NCI-H187 (cell line): Measurements from ENCODE around the gene CUEDC1.
"Not testable (repeated sequence)": the region's sequence is repeated elsewhere in the genome, so short reads cannot be mapped to it uniquely, and the experiment has no call there.

ENCODE experiments used
- DNase-seq, 2 experiments: peaks; one replicate each; lab custom pipeline; 2025; lab: John Stamatoyannopoulos, UW

The CUEDC1 gene

GRCh38 chr17:57938061-57938502 lies 17.1 kb downstream of the CUEDC1 start:
- DNase-seq = no peak

- DNase-seq = no peak
These were observed 17.7 kb downstream of the CUEDC1 start for GRCh38 chr17:57937492-57937891.

GRCh38 chr17:57935833-57936807 lies 19.1 kb downstream of the CUEDC1 start:
- no peak for DNase-seq

- no peak for DNase-seq
These were observed 23.6 kb downstream of the CUEDC1 start for GRCh38 chr17:57931488-57932137.

GRCh38 chr17:57930239-57930638 lies 25.0 kb downstream of the CUEDC1 start:
- DNase-seq = no peak

GRCh38 chr17:57929386-57929785 lies 25.8 kb downstream of the CUEDC1 start:
- DNase-seq = no peak

- no peak for DNase-seq
These were observed 26.3 kb downstream of the CUEDC1 start for GRCh38 chr17:57928928-57929327.

GRCh38 chr17:57927048-57927723 lies 28.0 kb downstream of the CUEDC1 start:
- peak in 1 of 2 experiments; percentile 38 for DNase-seq

GRCh38 chr17:57926723-57927047 lies 28.5 kb downstream of the CUEDC1 start:
- no peak for DNase-seq

GRCh38 chr17:57925361-57925990 lies 29.7 kb downstream of the CUEDC1 start:
- DNase-seq = peak in 1 of 2 experiments; percentile 30

- peak; percentile 50 to 71 for DNase-seq
These were observed 30.5 kb downstream of the CUEDC1 start for GRCh38 chr17:57924677-57925076.

- no peak for DNase-seq
These were observed 31.9 kb downstream of the CUEDC1 start for GRCh38 chr17:57923182-57923872.

GRCh38 chr17:57922745-57923144 lies 32.5 kb downstream of the CUEDC1 start:
- not testable (repeated sequence) for DNase-seq

- DNase-seq = no peak
These were observed 34.1 kb downstream of the CUEDC1 start for GRCh38 chr17:57920916-57921703.

- DNase-seq = no peak
These were observed 35.3 kb downstream of the CUEDC1 start for GRCh38 chr17:57919918-57920317.

GRCh38 chr17:57918017-57918895 lies 37.0 kb downstream of the CUEDC1 start:
- DNase-seq = no peak

GRCh38 chr17:57916925-57917858 lies 38.0 kb downstream of the CUEDC1 start:
- peak; percentile 86 to 89 for DNase-seq

GRCh38 chr17:57915985-57916757 lies 39.0 kb downstream of the CUEDC1 start:
- DNase-seq = no peak
